Measurements from ENCODE around the gene CD200. TPM values are rescaled to one million over a fixed set of nuclear protein-coding genes. Genes with fewer than 3 reads are reported as not detected.

Gene CD200
- total and polyA plus RNA-seq, 4 donors = 0.10 to 0.28 (median 0.20) TPM

GRCh38 chr3:112407888-112408702 is 75.1 kb downstream of the CD200 start:
- no peak overlapping the region for H3K27ac ChIP-seq (ENCODE audit: low read depth in 1 of 2, low read length in 2 of 2)
- 80% methylated on average over 2 of the region's 2 CpGs for WGBS
- H3K4me1 ChIP-seq (ENCODE audit: control insufficient read depth in 4 of 4, insufficient read depth in 4 of 4, low read length in 3 of 4) = no peaks in the 10 kb centered on the region
- H3K4me3 ChIP-seq (ENCODE audit: low read depth in 1 of 3, low read length in 3 of 3) = no peak overlapping the region
- no peaks in the 10 kb centered on the region for H3K27me3 ChIP-seq (ENCODE audit: control insufficient read depth in 4 of 4, insufficient read depth in 4 of 4, low read length in 3 of 4)
- TF ChIP-seq RXRA (IDR thresholded peaks at IDR 0.05) = no peak
- TF ChIP-seq TAF1 (conservative IDR thresholded peaks at IDR 0.05) = no peak
- no peak for TF ChIP-seq CTCF (IDR thresholded peaks at IDR 0.05; ENCODE audit: low read depth, low read length, missing input control)
- TF ChIP-seq FOXA1 (IDR thresholded peaks at IDR 0.05) = no peak
- TF ChIP-seq HNF4A (conservative IDR thresholded peaks at IDR 0.05) = no peak
- no peak for TF ChIP-seq JUND (IDR thresholded peaks at IDR 0.05)
- TF ChIP-seq NR2F2 (IDR thresholded peaks at IDR 0.05) = no peak
- TF ChIP-seq FOXA2 (IDR thresholded peaks at IDR 0.05) = no peak
- TF ChIP-seq SP1 (IDR thresholded peaks at IDR 0.05) = no peak
- no peak for TF ChIP-seq EGR1 (IDR thresholded peaks at IDR 0.05; ENCODE audit: low read depth in 2 of 2)
- H3K9me3 ChIP-seq (ENCODE audit: control insufficient read depth in 4 of 4, low read length in 3 of 4) = no peaks in the 10 kb centered on the region
- DNase-seq (ENCODE audit: low spot score) = no peak
- H3K9ac ChIP-seq (ENCODE audit: low read depth in 1 of 2, low read length in 2 of 2) = no peak overlapping the region
- no peaks in the 10 kb centered on the region for H3K36me3 ChIP-seq (ENCODE audit: control insufficient read depth in 4 of 4, insufficient read depth in 3 of 4, low read depth in 1 of 4, low read length in 3 of 4)

GRCh38 chr3:112409041-112409440 is 76.1 kb downstream of the CD200 start:
- TF ChIP-seq CTCF (IDR thresholded peaks at IDR 0.05; ENCODE audit: low read depth, low read length, missing input control) = no peak
- no peak for TF ChIP-seq YY1 (IDR thresholded peaks at IDR 0.05)
- TF ChIP-seq FOXA1 (IDR thresholded peaks at IDR 0.05) = no peak
- TF ChIP-seq FOXA2 (IDR thresholded peaks at IDR 0.05) = no peak
- TF ChIP-seq JUND (IDR thresholded peaks at IDR 0.05) = no peak
- TF ChIP-seq ATF3 (IDR thresholded peaks at IDR 0.05) = no peak
- TF ChIP-seq RXRA (IDR thresholded peaks at IDR 0.05) = no peak
- TF ChIP-seq REST (IDR thresholded peaks at IDR 0.05) = no peak
- TF ChIP-seq EGR1 (IDR thresholded peaks at IDR 0.05; ENCODE audit: low read depth in 2 of 2) = no peak
- TF ChIP-seq MAX (IDR thresholded peaks at IDR 0.05) = no peak
- TF ChIP-seq TAF1 (conservative IDR thresholded peaks at IDR 0.05) = no peak
- TF ChIP-seq NR2F2 (IDR thresholded peaks at IDR 0.05) = no peak
- no peak for TF ChIP-seq HNF4G (IDR thresholded peaks at IDR 0.05)
- WGBS = 54% methylated on average over 4 of the region's 4 CpGs
- Histone ChIP-seq H3K27me3 (ENCODE audit: control insufficient read depth in 4 of 4, insufficient read depth in 4 of 4, low read length in 3 of 4) (no peaks in the 10 kb centered on the region), H3K4me1 (ENCODE audit: control insufficient read depth in 4 of 4, insufficient read depth in 4 of 4, low read length in 3 of 4) (no peaks in the 10 kb centered on the region), H3K27ac (ENCODE audit: low read depth in 1 of 2, low read length in 2 of 2) (no peak overlapping the region), H3K9me3 (ENCODE audit: control insufficient read depth in 4 of 4, low read length in 3 of 4) (no peaks in the 10 kb centered on the region), H3K9ac (ENCODE audit: low read depth in 1 of 2, low read length in 2 of 2) (no peak overlapping the region), H3K36me3 (ENCODE audit: control insufficient read depth in 4 of 4, insufficient read depth in 3 of 4, low read depth in 1 of 4, low read length in 3 of 4) (no peaks in the 10 kb centered on the region), H3K4me3 (ENCODE audit: low read depth in 1 of 3, low read length in 3 of 3) (no peak overlapping the region)
- DNase-seq (ENCODE audit: low spot score) = no peak
